ENCODE data around the gene KIF14. TPM values are rescaled to one million over a fixed set of nuclear protein-coding genes. Genes with fewer than 3 reads are reported as not detected.
A peak's percentile ranks its signal among the peaks of the same experiment; 100 is the strongest.

The KIF14 gene
- polyA plus RNA-seq: 0.16 TPM

DNA sequence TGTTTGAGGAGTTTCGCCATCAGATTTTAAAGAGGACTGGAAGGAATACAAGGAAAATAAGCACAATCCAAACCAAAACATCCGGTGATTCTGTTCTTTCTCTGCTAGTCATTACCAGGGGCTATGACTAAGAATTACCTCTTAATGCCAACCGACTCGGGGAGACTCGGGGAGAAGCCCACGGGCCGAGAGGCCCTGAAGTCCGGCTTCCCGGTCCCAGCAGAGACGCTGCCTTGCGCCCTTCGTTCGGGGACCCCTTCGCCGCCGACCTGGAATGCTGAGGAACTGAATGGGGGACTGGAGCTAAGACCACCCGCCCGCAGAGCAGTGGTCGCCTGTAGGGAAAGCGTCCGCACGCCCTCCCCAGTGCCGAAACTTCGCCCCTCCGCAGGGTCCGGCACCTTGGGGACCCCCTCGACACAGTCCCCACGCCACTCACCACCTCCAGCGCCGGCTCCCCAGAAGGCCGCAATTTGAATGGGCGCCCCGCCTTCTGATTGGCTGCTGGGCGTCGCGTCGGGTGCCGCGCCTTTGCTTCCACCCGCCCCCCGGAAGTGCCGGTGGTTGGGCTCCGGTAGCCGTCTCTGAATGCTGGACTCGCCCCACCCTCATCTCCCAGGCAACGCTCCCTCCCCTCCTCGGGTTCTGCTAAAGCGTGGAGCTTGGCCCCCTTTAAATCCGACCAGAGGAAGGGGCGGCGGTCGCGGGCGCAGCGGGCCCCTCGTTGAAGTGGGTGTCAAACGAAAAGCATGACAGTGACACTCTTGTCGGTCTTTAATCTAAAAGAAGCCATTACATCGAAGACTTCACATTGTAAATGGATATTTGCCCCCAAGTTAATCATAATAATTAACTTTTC, at the start of gene KIF14:
KIF14 (minus strand) TSS at position 479 of the 859 bp plus-strand sequence. CDS start 2,028 bp downstream, outside the sequence.
- Mint-ChIP-seq H3K27me3 (no peaks in the 10 kb centered on the region), H3K36me3 (no peaks in the 10 kb centered on the region), H3K4me3 (peak within 1 kb of the TSS; percentile 91 to 98 (median 96)), H3K9me3 (no peaks in the 10 kb centered on the region), H3K27ac (peak within 1 kb of the TSS; percentile 76 to 94 (median 92)), H3K4me1 (peaks cover 1 to 15% (median 6%) of the 10 kb centered on the region in 3 donors)

GRCh38 chr1:200669314-200670241, 49.0 kb upstream of the KIF14 start, which contains the start of gene DDX59:
Gene DDX59 (minus strand): TSS chr1:200669907. CDS start chr1:200666740, 3,167 bp downstream.
- Mint-ChIP-seq H3K9me3 (no peaks in the 10 kb centered on the region), H3K36me3 (no peaks in the 10 kb centered on the region), H3K4me1 (peaks cover 18 to 36% (median 27%) of the 10 kb centered on the region in 3 donors), H3K4me3 (peak within 1 kb of the TSS; percentile 98 to 99 (median 98)), H3K27me3 (no peaks in the 10 kb centered on the region), H3K27ac (peak within 1 kb of the TSS; percentile 94 to 100 (median 97))

GRCh38 chr1:200668514-200669313, 48.2 kb upstream of the KIF14 start:
- Mint-ChIP-seq H3K4me3 (peak overlapping the region; percentile 92 to 99 (median 98)), H3K36me3 (no peaks in the 10 kb centered on the region), H3K4me1 (peaks cover 22 to 43% (median 34%) of the 10 kb centered on the region in 3 donors), H3K27ac (peak overlapping the region; percentile 82 to 100 (median 94)), H3K27me3 (no peaks in the 10 kb centered on the region), H3K9me3 (no peaks in the 10 kb centered on the region)

- Mint-ChIP-seq H3K4me1 (peaks cover 23 to 52% (median 37%) of the 10 kb centered on the region in 3 donors), H3K9me3 (no peaks in the 10 kb centered on the region), H3K4me3 (peak overlapping the region in 1 of 4 donors; percentile 32), H3K27ac (peak overlapping the region; percentile 46 to 94 (median 57)), H3K27me3 (no peaks in the 10 kb centered on the region), H3K36me3 (no peaks in the 10 kb centered on the region)
These were observed 45.8 kb upstream of the KIF14 start for GRCh38 chr1:200666309-200666708.

- H3K36me3 Mint-ChIP-seq: no peaks in the 10 kb centered on the region
- H3K27ac Mint-ChIP-seq: peak overlapping the region in 1 of 3 donors; percentile 57
- H3K4me3 Mint-ChIP-seq: peak overlapping the region in 1 of 4 donors; percentile 32
- H3K4me1 Mint-ChIP-seq: peaks cover 23 to 52% (median 33%) of the 10 kb centered on the region in 3 donors
- H3K9me3 Mint-ChIP-seq: no peaks in the 10 kb centered on the region
- no peaks in the 10 kb centered on the region for H3K27me3 Mint-ChIP-seq
These were observed 45.3 kb upstream of the KIF14 start for GRCh38 chr1:200665861-200666260.

- Mint-ChIP-seq H3K27ac (no peak overlapping the region), H3K27me3 (no peaks in the 10 kb centered on the region), H3K4me1 (peaks cover 13 to 22% (median 14%) of the 10 kb centered on the region in 3 donors), H3K4me3 (no peak overlapping the region), H3K9me3 (no peaks in the 10 kb centered on the region), H3K36me3 (peaks cover 9% of the 10 kb centered on the region)
These were observed 40.2 kb upstream of the KIF14 start for GRCh38 chr1:200660719-200661118.

DNA sequence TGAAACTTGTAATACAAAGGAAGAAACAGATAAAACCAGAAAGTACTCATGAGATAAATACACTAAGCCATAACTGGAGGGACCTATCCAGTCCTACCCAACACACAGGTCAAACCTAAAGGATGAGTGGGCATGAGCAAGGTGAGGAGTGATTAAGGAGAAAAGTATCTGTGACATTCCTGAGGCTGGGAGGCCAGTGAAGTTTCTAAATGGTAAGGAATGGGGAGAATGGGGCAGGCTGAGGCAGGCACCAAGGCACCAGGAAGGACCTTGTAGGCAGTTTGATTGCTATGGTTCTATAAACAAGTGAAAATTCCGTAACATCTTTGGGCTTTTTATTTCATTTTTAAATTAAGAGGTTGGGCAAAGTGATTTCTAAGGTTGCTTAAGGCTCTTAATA, 38.7 kb upstream of the KIF14 start:
- Mint-ChIP-seq H3K36me3 (peaks cover 14% of the 10 kb centered on the region), H3K4me1 (peaks cover 19 to 24% (median 20%) of the 10 kb centered on the region in 3 donors), H3K4me3 (no peak overlapping the region), H3K9me3 (no peaks in the 10 kb centered on the region), H3K27ac (no peak overlapping the region), H3K27me3 (no peaks in the 10 kb centered on the region)

DNA sequence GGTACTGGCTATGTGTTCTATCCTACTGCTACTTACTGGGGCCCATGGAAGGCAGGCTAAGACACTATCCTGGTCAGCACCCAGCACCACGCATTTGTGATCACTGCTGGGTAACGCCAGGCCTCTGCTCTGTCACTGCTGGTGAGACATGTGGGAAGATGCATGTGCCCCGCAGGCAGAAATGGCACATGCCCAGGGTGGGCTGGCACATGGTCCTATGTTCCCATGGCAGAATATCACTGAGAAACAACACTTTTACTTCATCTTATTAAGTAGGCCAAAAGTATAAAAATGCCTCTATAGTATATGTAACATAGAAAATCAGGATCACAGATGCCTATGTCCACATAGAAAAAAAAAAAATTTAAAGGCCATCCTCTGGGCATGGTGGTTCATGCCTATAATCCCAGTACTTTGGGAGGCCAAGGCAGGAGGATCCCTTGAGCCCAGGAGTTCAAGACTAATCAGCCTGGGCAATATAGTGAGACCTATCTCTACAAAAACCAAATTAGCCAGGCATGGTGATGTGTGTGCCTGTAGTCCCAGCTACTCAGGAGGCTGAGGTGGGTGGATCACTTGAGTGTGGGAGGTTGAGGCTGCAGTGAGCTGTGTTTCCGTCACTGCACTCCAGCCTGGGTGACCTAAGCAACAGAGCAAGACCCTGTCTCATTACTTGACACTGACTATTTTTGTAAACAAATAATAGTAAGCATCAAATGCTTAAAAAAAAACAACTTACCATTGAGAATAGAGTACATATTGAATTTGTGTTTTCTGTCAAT, 37.7 kb upstream of the KIF14 start:
- Mint-ChIP-seq H3K36me3 (peaks cover 14% of the 10 kb centered on the region), H3K27ac (no peak overlapping the region), H3K4me1 (peaks cover 18 to 22% (median 21%) of the 10 kb centered on the region in 3 donors), H3K9me3 (no peaks in the 10 kb centered on the region), H3K27me3 (no peaks in the 10 kb centered on the region), H3K4me3 (no peak overlapping the region)

- H3K27me3 Mint-ChIP-seq: no peaks in the 10 kb centered on the region
- H3K36me3 Mint-ChIP-seq: peaks cover 12% of the 10 kb centered on the region
- H3K27ac Mint-ChIP-seq: peak overlapping the region in 1 of 3 donors; percentile 56
- peaks cover 15 to 22% (median 19%) of the 10 kb centered on the region in 3 donors for H3K4me1 Mint-ChIP-seq
- no peak overlapping the region for H3K4me3 Mint-ChIP-seq
- no peaks in the 10 kb centered on the region for H3K9me3 Mint-ChIP-seq
These were observed 34.1 kb upstream of the KIF14 start for GRCh38 chr1:200654660-200655059.

DNA sequence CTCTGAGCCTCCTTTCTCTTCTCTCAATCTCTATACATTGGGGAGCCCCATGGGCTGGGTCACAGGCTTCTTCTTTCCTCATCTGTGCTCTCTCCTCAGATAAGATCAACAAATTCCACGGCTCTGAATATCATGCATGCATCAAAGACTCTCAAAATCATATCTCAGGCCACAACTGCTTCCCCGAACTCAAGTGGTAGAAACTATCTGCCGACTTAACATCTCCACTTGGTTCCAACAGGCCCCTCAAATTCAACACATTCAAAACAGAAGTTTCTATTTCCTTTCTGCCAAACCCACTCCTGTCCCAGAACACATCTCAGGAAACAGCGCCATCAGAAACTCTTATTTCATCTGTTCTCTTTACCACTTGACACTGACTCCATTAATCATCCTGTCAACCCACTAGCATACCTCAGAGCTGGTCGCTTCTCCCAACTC, 32.5 kb upstream of the KIF14 start:
- Mint-ChIP-seq H3K4me3 (peak overlapping the region in 2 of 4 donors; percentile 6 to 23), H3K36me3 (peaks cover 12% of the 10 kb centered on the region), H3K4me1 (peaks cover 15 to 22% (median 21%) of the 10 kb centered on the region in 3 donors), H3K27me3 (no peaks in the 10 kb centered on the region), H3K27ac (peak overlapping the region in 2 of 3 donors; percentile 40 to 62), H3K9me3 (no peaks in the 10 kb centered on the region)

DNA sequence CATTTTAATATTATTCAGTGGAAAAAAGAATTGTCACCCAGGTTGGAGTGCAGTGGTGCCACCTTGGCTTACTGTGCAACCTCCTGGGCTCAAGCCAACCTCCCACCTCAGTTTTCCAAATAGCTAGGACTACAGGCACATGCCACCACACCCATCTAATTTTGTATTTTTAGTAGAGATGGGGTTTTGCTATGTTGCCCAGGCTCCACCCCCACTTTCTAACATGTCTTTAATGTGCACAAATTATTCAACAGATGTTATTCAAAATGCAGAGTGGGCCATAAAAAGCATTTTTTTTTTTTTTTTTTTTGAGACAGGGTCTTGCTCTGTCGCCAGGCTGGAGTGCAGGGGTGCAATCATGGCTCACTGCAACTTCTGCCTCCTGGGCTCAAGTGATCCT, 31.8 kb upstream of the KIF14 start:
- H3K9me3 Mint-ChIP-seq: no peaks in the 10 kb centered on the region
- H3K4me3 Mint-ChIP-seq: no peak overlapping the region
- H3K36me3 Mint-ChIP-seq: peaks cover 10% of the 10 kb centered on the region
- H3K27me3 Mint-ChIP-seq: no peaks in the 10 kb centered on the region
- peaks cover 15 to 22% (median 21%) of the 10 kb centered on the region in 3 donors for H3K4me1 Mint-ChIP-seq
- H3K27ac Mint-ChIP-seq: no peak overlapping the region

- H3K27ac Mint-ChIP-seq: peak overlapping the region in 2 of 3 donors; percentile 5 to 20
These were observed 26.0 kb upstream of the KIF14 start for GRCh38 chr1:200646515-200646914.

GRCh38 chr1:200644021-200644420, 23.5 kb upstream of the KIF14 start:
- H3K27me3 Mint-ChIP-seq: no peaks in the 10 kb centered on the region
- H3K4me1 Mint-ChIP-seq: peaks cover 9 to 15% (median 12%) of the 10 kb centered on the region in 3 donors
- H3K4me3 Mint-ChIP-seq: no peak overlapping the region
- no peaks in the 10 kb centered on the region for H3K9me3 Mint-ChIP-seq
- H3K27ac Mint-ChIP-seq: no peak overlapping the region
- H3K36me3 Mint-ChIP-seq: peaks cover 6% of the 10 kb centered on the region

More at GRCh38 chr1:200646515-200646914, 26.0 kb upstream of the KIF14 start:
- peaks cover 4 to 9% (median 7%) of the 10 kb centered on the region in 3 donors for H3K4me1 Mint-ChIP-seq
- no peaks in the 10 kb centered on the region for H3K9me3 Mint-ChIP-seq
- no peaks in the 10 kb centered on the region for H3K27me3 Mint-ChIP-seq
- H3K36me3 Mint-ChIP-seq: peaks cover 4% of the 10 kb centered on the region
- peak overlapping the region in 1 of 4 donors; percentile 67 for H3K4me3 Mint-ChIP-seq
